GM23248 (cell line): Measurements from ENCODE around the gene SSB. TPM values are rescaled to one million over a fixed set of nuclear protein-coding genes. Genes with fewer than 3 reads are reported as not detected.
"Not testable (repeated sequence)": the region's sequence is repeated elsewhere in the genome, so short reads cannot be mapped to it uniquely, and the experiment has no call there.

Experiments used
- DNase-seq: peaks from one replicate; pipeline ENCODE4 v3.0.0-alpha.2; 2015
- H2AFZ ChIP-seq: fragments of 200-600 bp; sonication (generic); 2 replicates; pipeline ENCODE4 v1.6.1; 2016; ENCODE audit warnings: antibody characterized with exemption
- H3F3A ChIP-seq: fragments of 200-600 bp; sonication (generic); 2 replicates; pipeline ENCODE4 v1.6.1; 2016; ENCODE audit warnings: mild to moderate bottlenecking, antibody characterized with exemption, mixed run types; ENCODE audit not compliant: insufficient read depth
- H3K27ac ChIP-seq: fragments of 200-600 bp; sonication (generic); 2 replicates; pipeline ENCODE4 v1.5.1; 2016; ENCODE audit warnings: mild to moderate bottlenecking
- H3K27me3 ChIP-seq: fragments of 200-600 bp; sonication (generic); replicated peaks from 2 replicates; pipeline ENCODE4 v1.6.1; 2016; ENCODE audit warnings: mild to moderate bottlenecking; ENCODE audit not compliant: insufficient read depth
- H3K36me3 ChIP-seq: fragments of 200-600 bp; sonication (generic); 2 replicates; pipeline ENCODE4 v1.6.1; 2016; ENCODE audit warnings: low read depth, mild to moderate bottlenecking
- H3K4me1 ChIP-seq: fragments of 200-600 bp; sonication (generic); 2 replicates; pipeline ENCODE4 v1.6.1; 2016; ENCODE audit warnings: mild to moderate bottlenecking; ENCODE audit not compliant: insufficient read depth
- H3K4me2 ChIP-seq: fragments of 200-600 bp; sonication (generic); one replicate; pipeline ENCODE4 v1.6.1; 2016; ENCODE audit warnings: mild to moderate bottlenecking; ENCODE audit not compliant: unreplicated experiment
- H3K4me3 ChIP-seq: fragments of 200-600 bp; sonication (generic); 2 replicates; pipeline ENCODE4 v1.5.1; 2016; ENCODE audit warnings: mild to moderate bottlenecking
- H3K79me2 ChIP-seq: fragments of 200-600 bp; sonication (generic); 2 replicates; pipeline ENCODE4 v1.6.1; 2016; ENCODE audit warnings: mild to moderate bottlenecking; ENCODE audit not compliant: insufficient read depth
- H3K9ac ChIP-seq: fragments of 200-600 bp; sonication (generic); 2 replicates; pipeline ENCODE4 v1.6.1; 2016; ENCODE audit warnings: mild to moderate bottlenecking
- H3K9me2 ChIP-seq: fragments of 200-600 bp; sonication (generic); 2 replicates; pipeline ENCODE4 v1.6.1; 2016; ENCODE audit warnings: mixed run types, mild to moderate bottlenecking, moderate library complexity; ENCODE audit not compliant: insufficient read depth
- H3K9me3 ChIP-seq: fragments of 200-600 bp; sonication (generic); one replicate; pipeline ENCODE4 v1.6.1; 2017; ENCODE audit warnings: low read depth
- H4K20me1 ChIP-seq: fragments of 200-600 bp; sonication (generic); 2 replicates; pipeline ENCODE4 v1.6.0; 2016; ENCODE audit not compliant: insufficient read depth
- EZH2 ChIP-seq: fragments of 200-600 bp; sonication (generic); IDR thresholded peaks from 2 replicates; pipeline ENCODE4 v1.6.1; 2018; ENCODE audit warnings: antibody characterized with exemption, mild to moderate bottlenecking; ENCODE audit not compliant: insufficient read depth, poor library complexity, severe bottlenecking
- EZH2phosphoT487 ChIP-seq: fragments of 200-600 bp; sonication (generic); IDR thresholded peaks from 2 replicates; pipeline ENCODE4 v1.6.1; 2018; ENCODE audit warnings: antibody characterized with exemption, moderate library complexity, mild to moderate bottlenecking, low read depth; ENCODE audit not compliant: insufficient read depth
- WGBS, 2 experiments: methylation state at CpG; one replicate each; pipeline ENCODE4 v1.1.6; 2015 to 2017; ENCODE audit warnings: low lambda C conversion rate in 2 of 2, low coverage in 1 of 2; ENCODE audit errors: missing lambda C conversion rate in 2 of 2; 5-methylcytosine and 5-hydroxymethylcytosine counted together
- in situ Hi-C: fragments of 300-500 bp; cut with MboI; formaldehyde crosslinking; loops from 2 replicates; pipeline ENCODE4 v1.15.0; 2020
- polyA plus RNA-seq: library from polyadenylated mRNA; unstranded; fragments of >200 nt; fragmentation: Nextera tagmentation; extraction: Ambion mirVana; gene quantifications from 2 replicates; pipeline ENCODE4 v1.2.1, GENCODE V29; 2016
- total RNA-seq: library from RNA; depleted of rRNA; stranded (reverse); fragments of >200 nt; shearing (Covaris generic); gene quantifications from 2 replicates; pipeline ENCODE4 v1.2.3, GENCODE V29; 2014

SSB gene
- total and polyA plus RNA-seq, 2 experiments from 2014 or later = 80.4 to 204 TPM

DNA sequence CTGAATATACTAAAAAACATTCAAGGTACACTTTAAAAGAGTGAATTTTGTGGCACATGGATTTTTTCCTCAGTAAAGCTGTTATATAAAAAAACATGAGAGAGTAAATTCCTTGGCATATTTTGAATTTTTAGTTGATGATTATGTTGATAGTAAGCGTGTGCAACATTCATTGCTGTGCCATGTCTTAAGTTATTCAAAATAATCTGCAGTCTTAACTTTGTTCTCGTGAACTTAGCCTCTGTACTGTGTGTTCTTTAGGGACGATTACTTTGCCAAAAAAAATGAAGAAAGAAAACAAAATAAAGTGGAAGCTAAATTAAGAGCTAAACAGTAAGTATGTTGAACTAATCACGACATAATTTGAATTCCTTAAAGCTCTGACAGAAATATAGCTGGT lies 9.6 kb downstream of the SSB start:
- TF ChIP-seq EZH2 = no peak

DNA sequence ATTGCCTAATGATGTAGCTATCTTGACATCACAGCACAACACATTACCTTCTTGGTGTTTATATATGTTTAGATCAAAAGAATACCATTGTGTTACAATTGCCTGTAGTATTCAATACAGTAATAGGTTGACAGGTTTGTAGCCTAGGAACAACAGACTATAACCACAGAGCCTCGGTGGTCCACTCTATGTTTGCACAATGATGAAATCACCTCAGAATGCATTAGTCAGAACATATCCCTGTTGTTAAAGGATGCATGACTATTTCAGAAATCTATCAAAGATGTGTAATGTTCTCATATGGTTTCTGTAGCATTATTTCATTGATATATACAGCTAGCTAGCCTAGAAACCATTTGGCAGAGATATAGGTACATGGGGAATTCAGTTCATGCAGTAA lies 17.2 kb downstream of the SSB start:
- Histone ChIP-seq H3K9ac (0 out of 2 replicates have a peak overlapping the region, but pooled peaks have one; percentile 22), H3K4me2 (no peak overlapping the region), H3K9me3 (no peaks in the 10 kb centered on the region), H3F3A (peaks cover 56% of the 10 kb centered on the region), H3K4me3 (no peak overlapping the region), H2AFZ (no peak overlapping the region), H3K9me2 (no peaks in the 10 kb centered on the region), H3K4me1 (peaks cover 29% of the 10 kb centered on the region), H3K27me3 (no peaks in the 10 kb centered on the region), H3K79me2 (peaks cover 49% of the 10 kb centered on the region), H4K20me1 (no peaks in the 10 kb centered on the region), H3K36me3 (peaks cover 41% of the 10 kb centered on the region), H3K27ac (peak overlapping the region; percentile 75)
- peak; percentile 86 for DNase-seq
- in situ Hi-C loops = no loop called here
- TF ChIP-seq EZH2phosphoT487 = no peak
- no peak for TF ChIP-seq EZH2
- 0% methylated on average over 1 of the region's 1 CpG for whole genome bisulfite sequencing, 2 experiments

More for the DNA sequence above, 9.6 kb downstream of the SSB start:
- H3K9me3 ChIP-seq = no peaks in the 10 kb centered on the region
- H3K4me1 ChIP-seq = peaks cover 20% of the 10 kb centered on the region
- H3K36me3 ChIP-seq = peaks cover 71% of the 10 kb centered on the region
- no peaks in the 10 kb centered on the region for H3K9me2 ChIP-seq
- no peak overlapping the region for H3K4me3 ChIP-seq
- H4K20me1 ChIP-seq = no peaks in the 10 kb centered on the region
- no peaks in the 10 kb centered on the region for H3K27me3 ChIP-seq
- H2AFZ ChIP-seq = no peak overlapping the region
- DNase-seq = peak; percentile 48
- H3K9ac ChIP-seq = no peak overlapping the region
- H3K4me2 ChIP-seq = peak overlapping the region; percentile 33
- H3F3A ChIP-seq = peaks cover 49% of the 10 kb centered on the region
- peak overlapping the region; percentile 26 for H3K27ac ChIP-seq
- H3K79me2 ChIP-seq = peaks cover 41% of the 10 kb centered on the region
- in situ Hi-C loops = no loop called here
- WGBS, 2 experiments = 48 to 61% methylated on average over 4 of the region's 4 CpGs

DNA sequence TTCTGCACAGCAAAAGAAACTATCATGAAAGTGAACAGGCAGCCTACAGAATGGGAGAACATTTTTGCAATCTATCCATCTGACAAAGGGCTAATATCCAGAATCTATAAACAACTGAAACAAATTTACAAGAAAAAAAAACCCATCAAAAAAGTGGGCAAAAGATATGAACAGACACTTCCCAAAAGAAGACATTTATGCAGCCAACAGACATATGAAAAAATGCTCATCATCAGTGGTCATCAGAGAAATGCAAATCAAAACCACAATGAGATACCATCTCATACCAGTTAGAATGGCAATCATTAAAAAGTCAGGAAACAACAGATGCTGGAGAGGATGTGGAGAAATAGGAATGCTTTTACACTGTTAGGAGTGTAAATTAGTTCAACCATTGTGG lies 18.3 kb downstream of the SSB start:
- H3K27ac ChIP-seq, H3K9ac ChIP-seq, H3K4me2 ChIP-seq, H3K4me3 ChIP-seq, H3K27me3 ChIP-seq, DNase-seq, in situ Hi-C loops, H3K9me2 ChIP-seq, H2AFZ ChIP-seq, H3K9me3 ChIP-seq, H4K20me1 ChIP-seq: not testable (repeated sequence)
- Histone ChIP-seq H3K79me2 (peaks cover 60% of the 10 kb centered on the region), H3K36me3 (peaks cover 33% of the 10 kb centered on the region), H3F3A (peaks cover 45% of the 10 kb centered on the region; the same call in 1 of the 2 replicates), H3K4me1 (peaks cover 33% of the 10 kb centered on the region)

DNA sequence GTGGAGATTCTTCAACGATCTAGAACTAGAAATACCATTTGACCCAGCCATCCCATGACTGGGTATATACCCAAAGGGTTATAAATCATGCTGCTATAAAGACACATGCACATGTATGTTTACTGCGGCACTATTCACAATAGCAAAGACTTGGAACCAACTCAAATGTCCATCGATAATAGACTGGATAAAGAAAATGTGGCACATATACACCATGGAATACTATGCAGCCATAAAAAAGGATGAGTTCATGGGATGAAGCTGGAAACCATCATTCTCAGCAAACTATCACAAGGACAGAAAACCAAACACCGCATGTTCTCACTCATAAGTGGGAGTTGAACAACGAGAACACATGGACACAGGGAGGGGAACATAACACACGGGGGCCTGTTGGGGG lies 18.7 kb downstream of the SSB start:
- H3F3A ChIP-seq = peaks cover 43% of the 10 kb centered on the region; the same call in 1 of the 2 replicates
- H4K20me1 ChIP-seq, DNase-seq, H3K9ac ChIP-seq, H3K27me3 ChIP-seq, H3K9me3 ChIP-seq, H3K27ac ChIP-seq, H3K9me2 ChIP-seq, H3K4me2 ChIP-seq, H2AFZ ChIP-seq, H3K4me3 ChIP-seq, in situ Hi-C loops: not testable (repeated sequence)
- H3K36me3 ChIP-seq = peaks cover 29% of the 10 kb centered on the region
- peaks cover 37% of the 10 kb centered on the region for H3K4me1 ChIP-seq
- H3K79me2 ChIP-seq = peaks cover 64% of the 10 kb centered on the region
- 98 to 99% methylated on average over 6 of the region's 6 CpGs for WGBS, 2 experiments

DNA sequence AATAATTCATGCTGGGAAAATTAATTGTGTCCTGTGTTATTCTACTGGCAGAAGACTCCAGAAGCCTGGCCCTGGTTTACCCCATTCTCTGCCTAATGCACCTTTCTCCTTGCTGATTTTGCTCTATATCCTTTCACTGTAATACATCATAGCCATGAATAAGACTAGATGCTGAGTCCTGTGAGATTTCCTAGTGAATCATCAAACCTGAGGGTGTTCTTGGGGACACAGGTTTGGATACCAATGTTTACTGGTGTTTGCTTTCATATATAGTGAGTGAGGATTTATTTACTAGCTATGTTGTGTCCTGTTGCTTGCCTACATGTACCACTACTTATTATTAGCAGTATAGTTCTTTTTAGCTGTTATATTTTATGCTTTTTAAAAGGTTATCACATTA lies 19.6 kb downstream of the SSB start:
- H4K20me1 ChIP-seq = no peaks in the 10 kb centered on the region

More for the DNA sequence above, 19.6 kb downstream of the SSB start:
- Histone ChIP-seq H3K9ac (no peak overlapping the region), H3K27ac (no peak overlapping the region; the same call in 1 of the 2 replicates), H3K79me2 (peaks cover 70% of the 10 kb centered on the region), H3K9me2 (no peaks in the 10 kb centered on the region), H3K4me3 (no peak overlapping the region), H3K27me3 (no peaks in the 10 kb centered on the region), H3K9me3 (no peaks in the 10 kb centered on the region), H2AFZ (no peak overlapping the region), H3K4me1 (peaks cover 39% of the 10 kb centered on the region), H3F3A (peaks cover 43% of the 10 kb centered on the region; the same call in 1 of the 2 replicates), H3K36me3 (peaks cover 29% of the 10 kb centered on the region), H3K4me2 (no peak overlapping the region)
- no peak for DNase-seq
- in situ Hi-C loops = no loop called here
- TF ChIP-seq EZH2 (no peak), EZH2phosphoT487 (no peak)
